HG03460 (cell line): ENCODE measurements around the gene ZNF532.
"Not testable (repeated sequence)": the region's sequence is repeated elsewhere in the genome, so short reads cannot be mapped to it uniquely, and the experiment has no call there.

ENCODE experiments used
- ATAC-seq: cut with Tn5 transposase; IDR thresholded peaks from one replicate; pipeline ENCODE4 v1.9.1; 2021; ENCODE audit not compliant: unreplicated experiment

The ZNF532 gene, protein sequence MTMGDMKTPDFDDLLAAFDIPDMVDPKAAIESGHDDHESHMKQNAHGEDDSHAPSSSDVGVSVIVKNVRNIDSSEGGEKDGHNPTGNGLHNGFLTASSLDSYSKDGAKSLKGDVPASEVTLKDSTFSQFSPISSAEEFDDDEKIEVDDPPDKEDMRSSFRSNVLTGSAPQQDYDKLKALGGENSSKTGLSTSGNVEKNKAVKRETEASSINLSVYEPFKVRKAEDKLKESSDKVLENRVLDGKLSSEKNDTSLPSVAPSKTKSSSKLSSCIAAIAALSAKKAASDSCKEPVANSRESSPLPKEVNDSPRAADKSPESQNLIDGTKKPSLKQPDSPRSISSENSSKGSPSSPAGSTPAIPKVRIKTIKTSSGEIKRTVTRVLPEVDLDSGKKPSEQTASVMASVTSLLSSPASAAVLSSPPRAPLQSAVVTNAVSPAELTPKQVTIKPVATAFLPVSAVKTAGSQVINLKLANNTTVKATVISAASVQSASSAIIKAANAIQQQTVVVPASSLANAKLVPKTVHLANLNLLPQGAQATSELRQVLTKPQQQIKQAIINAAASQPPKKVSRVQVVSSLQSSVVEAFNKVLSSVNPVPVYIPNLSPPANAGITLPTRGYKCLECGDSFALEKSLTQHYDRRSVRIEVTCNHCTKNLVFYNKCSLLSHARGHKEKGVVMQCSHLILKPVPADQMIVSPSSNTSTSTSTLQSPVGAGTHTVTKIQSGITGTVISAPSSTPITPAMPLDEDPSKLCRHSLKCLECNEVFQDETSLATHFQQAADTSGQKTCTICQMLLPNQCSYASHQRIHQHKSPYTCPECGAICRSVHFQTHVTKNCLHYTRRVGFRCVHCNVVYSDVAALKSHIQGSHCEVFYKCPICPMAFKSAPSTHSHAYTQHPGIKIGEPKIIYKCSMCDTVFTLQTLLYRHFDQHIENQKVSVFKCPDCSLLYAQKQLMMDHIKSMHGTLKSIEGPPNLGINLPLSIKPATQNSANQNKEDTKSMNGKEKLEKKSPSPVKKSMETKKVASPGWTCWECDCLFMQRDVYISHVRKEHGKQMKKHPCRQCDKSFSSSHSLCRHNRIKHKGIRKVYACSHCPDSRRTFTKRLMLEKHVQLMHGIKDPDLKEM (N-terminal part only)

GRCh38 chr18:58864146-58865032 lies at the start of gene ZNF532:
TSS of gene ZNF532 (plus strand) at chr18:58864877. CDS start in a region left out here.
- ATAC-seq = no peak

- ATAC-seq = no peak
Measured at GRCh38 chr18:58819051-58819450, 45.6 kb upstream of the ZNF532 start.

DNA sequence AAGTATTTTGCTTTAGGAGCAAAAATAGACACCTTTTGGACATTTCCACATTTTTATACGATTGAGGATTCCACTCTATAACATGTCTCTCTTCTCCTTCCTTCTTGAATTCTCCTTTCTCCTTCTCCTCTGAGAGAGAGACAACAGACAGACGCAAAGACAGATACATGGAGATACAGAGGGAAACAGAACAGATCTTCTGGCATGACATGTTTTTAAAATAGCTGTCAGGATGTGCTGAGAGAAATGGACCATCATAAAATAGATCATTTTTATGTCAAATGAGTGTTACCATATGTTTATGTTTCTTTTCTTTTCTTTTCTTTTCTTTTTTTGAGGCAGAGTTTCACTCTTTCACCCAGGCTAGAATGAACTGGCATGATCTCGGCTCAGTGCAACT lies 44.4 kb upstream of the ZNF532 start:
- no peak for ATAC-seq

GRCh38 chr18:58822944-58823343 lies 41.7 kb upstream of the ZNF532 start:
- no peak for ATAC-seq

- ATAC-seq = no peak
Measured at GRCh38 chr18:58823412-58823811, 41.3 kb upstream of the ZNF532 start.

- ATAC-seq = not testable (repeated sequence)
Measured at GRCh38 chr18:58826926-58827325, 37.8 kb upstream of the ZNF532 start.

GRCh38 chr18:58827428-58827827 lies 37.2 kb upstream of the ZNF532 start:
- no peak for ATAC-seq

DNA sequence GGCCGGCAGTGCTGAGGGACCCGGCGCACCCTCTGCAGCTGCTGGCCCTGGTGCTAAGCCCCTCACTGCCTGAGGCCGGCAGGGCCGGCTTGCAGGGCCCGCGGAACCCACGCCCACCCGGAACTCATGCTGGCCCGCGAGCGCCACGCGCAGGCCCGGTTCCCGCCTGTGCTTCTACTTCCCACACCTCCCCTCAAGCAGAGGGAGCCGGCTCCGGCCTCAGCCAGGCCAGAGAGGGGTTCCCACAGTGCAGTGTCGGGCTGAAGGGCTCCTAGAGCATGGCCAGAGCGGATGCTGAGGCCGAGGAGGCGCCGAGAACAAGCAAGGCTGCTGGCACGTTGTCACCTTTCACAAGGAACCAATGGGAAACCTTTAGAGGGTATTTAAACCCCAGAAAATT lies 36.8 kb upstream of the ZNF532 start:
- no peak for ATAC-seq

- ATAC-seq = no peak
Measured at GRCh38 chr18:58828399-58829121, 36.1 kb upstream of the ZNF532 start.

- ATAC-seq = no peak
Measured at GRCh38 chr18:58829263-58829662, 35.4 kb upstream of the ZNF532 start.

GRCh38 chr18:58829886-58830285 lies 34.8 kb upstream of the ZNF532 start:
- ATAC-seq = not testable (repeated sequence)

DNA sequence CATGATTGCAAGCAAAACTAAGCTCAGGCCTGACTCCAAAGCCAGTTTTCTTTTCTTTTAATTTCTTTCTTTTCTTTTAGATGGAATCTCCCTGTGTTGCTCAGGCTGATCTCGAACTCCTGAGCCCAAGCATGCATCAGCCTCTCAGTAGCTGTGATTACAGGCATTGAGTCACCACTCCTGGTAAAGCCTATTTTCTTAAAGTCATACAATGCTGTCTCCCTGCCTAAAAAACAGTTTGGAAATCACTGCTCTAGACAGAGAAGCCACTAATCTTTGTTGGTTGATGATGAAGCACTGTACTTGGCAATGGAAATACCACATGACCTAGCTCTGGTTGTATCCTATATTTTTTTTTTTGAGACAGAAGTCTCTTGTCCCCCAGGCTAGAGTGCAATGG lies 33.1 kb upstream of the ZNF532 start:
- no peak for ATAC-seq

DNA sequence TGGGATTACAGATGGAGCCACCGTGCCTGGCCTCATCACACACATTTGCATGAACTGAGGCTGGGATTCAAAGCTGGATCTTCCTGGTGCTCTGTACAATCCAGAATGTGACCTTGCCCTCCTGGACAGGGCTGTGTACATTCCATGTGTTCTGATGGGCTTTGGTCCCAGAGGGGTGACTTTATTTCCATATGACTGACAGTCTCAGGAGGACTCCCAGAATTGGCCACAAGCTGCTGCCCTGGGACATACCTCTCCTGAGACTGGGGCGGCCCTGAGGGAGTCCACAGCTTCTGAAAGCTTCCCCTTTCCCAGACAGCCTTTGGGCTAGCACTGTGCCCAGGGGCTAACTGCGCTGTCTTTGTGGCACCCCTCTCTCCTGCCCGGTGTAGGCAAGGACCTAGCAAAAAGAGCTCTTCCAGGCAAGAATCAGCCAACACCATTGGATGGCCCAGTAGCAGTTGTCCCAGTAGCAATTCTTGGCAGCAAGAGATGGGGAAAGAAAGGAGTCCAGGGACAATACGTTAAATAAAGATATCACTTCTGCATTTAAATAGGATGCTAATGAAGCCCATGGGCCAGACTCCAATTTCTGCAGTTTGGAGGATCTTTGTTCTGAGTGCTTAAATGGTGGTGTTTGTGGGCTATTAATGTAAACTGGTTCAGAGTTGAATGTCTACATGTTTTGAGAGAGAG lies 26.4 kb upstream of the ZNF532 start:
- no peak for ATAC-seq

DNA sequence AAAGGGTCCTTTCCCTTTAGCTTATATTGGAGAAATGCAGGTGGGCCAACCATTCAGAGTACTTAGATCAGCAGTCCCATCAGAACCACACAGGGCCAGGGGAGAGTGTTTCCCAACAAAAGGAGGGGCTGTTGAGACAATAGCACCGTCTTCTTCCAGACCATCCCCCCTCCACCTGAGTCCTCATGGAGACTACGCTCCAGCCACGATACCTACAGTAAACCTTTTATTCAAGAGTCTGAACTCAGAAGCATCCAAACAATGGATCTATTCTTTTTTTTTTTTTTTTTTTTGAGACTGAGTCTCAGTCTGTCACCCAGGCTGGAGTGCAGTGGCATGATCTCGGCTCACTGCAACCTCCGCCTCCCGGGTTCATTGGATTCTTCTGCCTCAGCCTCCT lies 25.7 kb upstream of the ZNF532 start:
- no peak for ATAC-seq

DNA sequence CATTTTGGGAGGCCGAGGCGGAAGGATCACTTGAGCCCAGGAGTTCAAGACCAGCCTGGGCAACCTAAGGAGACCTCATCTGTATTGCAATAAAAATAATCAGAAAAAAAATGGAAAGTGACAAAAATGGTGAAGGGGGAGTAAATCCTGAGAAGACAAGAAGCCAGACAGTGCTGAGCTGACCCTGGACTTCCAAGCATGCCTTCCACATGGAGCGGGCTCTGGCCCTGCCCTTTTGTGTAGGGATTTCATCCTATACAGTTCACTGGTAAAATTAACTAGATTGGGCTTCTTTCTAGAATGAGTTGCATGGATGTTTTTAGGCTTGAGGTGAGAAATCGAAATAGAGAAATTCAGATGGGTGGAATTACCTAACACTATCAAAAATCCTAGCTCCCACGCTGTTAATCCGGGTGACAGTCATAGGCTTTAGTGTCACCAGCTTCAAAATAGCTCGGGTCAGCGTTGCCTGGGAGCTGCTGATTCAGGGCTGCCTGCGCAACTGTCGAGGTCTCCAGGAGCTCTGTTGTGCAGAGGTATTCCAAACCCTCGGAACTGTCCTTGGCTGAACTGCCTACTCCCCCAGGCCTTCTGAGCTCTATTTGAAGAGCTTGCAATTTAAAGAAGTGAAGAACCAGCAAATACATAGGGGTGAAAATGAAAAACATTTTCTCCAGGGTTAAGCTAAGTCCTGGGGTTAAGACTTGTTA lies 21.5 kb upstream of the ZNF532 start:
- ATAC-seq = no peak

- ATAC-seq = no peak
Measured at GRCh38 chr18:58843688-58844035, 21.0 kb upstream of the ZNF532 start.

GRCh38 chr18:58844871-58845270 lies 19.8 kb upstream of the ZNF532 start:
- no peak for ATAC-seq

GRCh38 chr18:58845928-58846724 lies 18.6 kb upstream of the ZNF532 start:
- ATAC-seq = no peak
